HCT116 (cell line): Measurements from ENCODE around the gene FATE1. TPM values are rescaled to one million over a fixed set of nuclear protein-coding genes. Genes with fewer than 3 reads are reported as not detected.

Source experiments
- ATAC-seq: fragments of 200-7000 bp; cut with Tn5 transposase; 2 replicates; pipeline ENCODE4 v1.9.1; 2020; ENCODE audit warnings: mild to moderate bottlenecking, moderate library complexity
- BruUV-seq: library from RNA; stranded (reverse); fragments of 400-500 nt; replicated peaks from 2 replicates; lab custom pipeline; 2021; lab: Mats Ljungman, UMichigan
- CTCF ChIA-PET: fragments of 300-600 bp; sonication (Branson Sonifier 250); formaldehyde crosslinking; loops from one replicate; lab custom pipeline; 2021; ENCODE audit warnings: antibody characterized with exemption; lab: Charles Lee
- POLR2A ChIA-PET: fragments of 300-600, 350-600 bp; sonication (Branson Sonifier 250); formaldehyde crosslinking; loops from one replicate; lab custom pipeline; 2021; ENCODE audit warnings: antibody characterized with exemption; lab: Charles Lee
- RAD21 ChIA-PET, 2 experiments: fragments of 300-600 bp; sonication (Branson Sonifier 250); formaldehyde crosslinking; loops; one replicate each; lab custom pipeline; 2023; ENCODE audit warnings: low total read pairs in 2 of 2; ENCODE audit not compliant: uncharacterized antibody in 2 of 2, unreplicated experiment in 2 of 2, low non-redundant PET in 1 of 2; lab: Charles Lee
- DNase-seq: peaks from one replicate; pipeline ENCODE4 v3.0.0-alpha.2; 2010; ENCODE audit warnings: low read depth, low spot score
- H2AFZ ChIP-seq: fragments of 200-600 bp; shearing (Covaris generic), sonication (generic); 2 replicates; pipeline ENCODE4 v1.6.1; 2017; ENCODE audit warnings: low read depth, mixed run types, mixed read lengths, antibody characterized with exemption, low read length; ENCODE audit not compliant: poor library complexity, severe bottlenecking
- H3K27ac ChIP-seq: 2 replicates; pipeline ENCODE4 v1.5.1; 2012; ENCODE audit warnings: low read depth, low read length
- H3K27me3 ChIP-seq: fragments of 200-600 bp; sonication (generic); 2 replicates; pipeline ENCODE4 v1.6.1; 2016; ENCODE audit warnings: mixed run types, low read length, mixed read lengths; ENCODE audit not compliant: insufficient read depth
- H3K36me3 ChIP-seq, 2 experiments: fragments of 200-500 bp in 1 of 2; fragments of 200-600 bp in 1 of 2; sonication (Bioruptor generic) in 1 of 2; sonication (generic) in 1 of 2; 2 replicates each; pipeline versions ENCODE4 v1.5.1 to v1.6.1; 2014 to 2016; ENCODE audit warnings: low read length in 2 of 2, inconsistent platforms in 1 of 2, mixed read lengths in 1 of 2, mixed run types in 1 of 2; ENCODE audit not compliant: insufficient read depth in 2 of 2, control insufficient read depth in 1 of 2
- H3K4me1 ChIP-seq, 2 experiments: fragments of 200-600 bp in 1 of 2; sonication (generic) in 1 of 2; 2 replicates each; pipeline versions ENCODE4 v1.5.1 to v1.6.1; 2012 to 2017; ENCODE audit warnings: low read length in 2 of 2, inconsistent platforms in 1 of 2, mild to moderate bottlenecking in 1 of 2, mixed read lengths in 1 of 2, mixed run types in 1 of 2, moderate library complexity in 1 of 2; ENCODE audit not compliant: insufficient read depth in 2 of 2, control insufficient read depth in 1 of 2
- H3K4me2 ChIP-seq: fragments of 200-600 bp; sonication (generic); 2 replicates; pipeline ENCODE4 v1.6.1; 2017; ENCODE audit warnings: mixed run types, low read length, mixed read lengths
- H3K4me3 ChIP-seq, 2 experiments: fragments of 200-600 bp in 1 of 2; sonication (generic) in 1 of 2; replicated peaks in 1 of 2; 2 replicates each; pipeline ENCODE4 v1.5.1; 2011 to 2016; ENCODE audit warnings: low read length in 2 of 2, control low read depth in 1 of 2, low read depth in 1 of 2, mild to moderate bottlenecking in 1 of 2, mixed read lengths in 1 of 2, mixed run types in 1 of 2
- H3K79me2 ChIP-seq: fragments of 200-600 bp; sonication (generic); 2 replicates; pipeline ENCODE4 v1.6.1; 2017; ENCODE audit warnings: mild to moderate bottlenecking, mixed run types, low read length, moderate library complexity, mixed read lengths; ENCODE audit not compliant: insufficient read depth
- H3K9ac ChIP-seq: fragments of 200-600 bp; sonication (generic); 2 replicates; pipeline ENCODE4 v1.6.1; 2016; ENCODE audit warnings: low read length, mixed read lengths
- H3K9me2 ChIP-seq: fragments of 200-600 bp; sonication (generic), shearing (Covaris generic); 2 replicates; pipeline ENCODE4 v1.6.1; 2017; ENCODE audit warnings: mixed run types, mild to moderate bottlenecking, moderate library complexity; ENCODE audit not compliant: insufficient read depth
- H3K9me3 ChIP-seq, 2 experiments: fragments of 200-500 bp in 1 of 2; fragments of 200-600 bp in 1 of 2; sonication (Bioruptor generic) in 1 of 2; sonication (generic) in 1 of 2; 2 replicates each; pipeline ENCODE4 v1.6.1; 2014 to 2017; ENCODE audit warnings: low read length in 2 of 2, mixed read lengths in 2 of 2, inconsistent platforms in 1 of 2, low read depth in 1 of 2, mild to moderate bottlenecking in 1 of 2, mixed run types in 1 of 2, moderate library complexity in 1 of 2; ENCODE audit not compliant: control insufficient read depth in 1 of 2, insufficient read depth in 1 of 2
- H4K20me1 ChIP-seq: fragments of 200-600 bp; sonication (generic), shearing (Covaris generic); 2 replicates; pipeline ENCODE4 v1.6.1; 2017; ENCODE audit warnings: mixed run types, mild to moderate bottlenecking, moderate library complexity; ENCODE audit not compliant: insufficient read depth
- CBX3 ChIP-seq: IDR thresholded peaks from 2 replicates; pipeline ENCODE4 v1.6.1; 2012; ENCODE audit warnings: low read depth
- CEBPB ChIP-seq: IDR thresholded peaks from 2 replicates; pipeline ENCODE4 v1.6.1; 2012; ENCODE audit warnings: low read depth
- EZH2phosphoT487 ChIP-seq: fragments of 200-600 bp; IDR thresholded peaks from 2 replicates; pipeline ENCODE4 v1.6.1; 2018; ENCODE audit warnings: antibody characterized with exemption, borderline replicate concordance
- FOSL1 ChIP-seq: IDR thresholded peaks from 2 replicates; pipeline ENCODE4 v1.6.1; 2012; ENCODE audit warnings: low read depth
- POLR2A ChIP-seq: IDR thresholded peaks from 2 replicates; pipeline ENCODE4 v1.7.0; 2011; ENCODE audit warnings: borderline replicate concordance; ENCODE audit not compliant: insufficient read depth, insufficient read length; ENCODE audit errors: extremely low read depth
- RAD21 ChIP-seq: IDR thresholded peaks from 2 replicates; pipeline ENCODE4 v1.6.1; 2012; ENCODE audit warnings: low read depth, mild to moderate bottlenecking
- SIN3A ChIP-seq: IDR thresholded peaks from 2 replicates; pipeline ENCODE4 v1.6.1; 2012; ENCODE audit warnings: low read depth
- SP1 ChIP-seq: IDR thresholded peaks from 2 replicates; pipeline ENCODE4 v1.6.1; 2012; ENCODE audit warnings: low read depth
- SRF ChIP-seq: IDR thresholded peaks from 2 replicates; pipeline ENCODE4 v1.6.1; 2012; ENCODE audit warnings: low read depth
- TCF7L2 ChIP-seq: IDR thresholded peaks from 2 replicates; pipeline ENCODE4 v1.7.0; 2011; ENCODE audit warnings: borderline replicate concordance, inconsistent platforms; ENCODE audit not compliant: insufficient read depth, insufficient read length; ENCODE audit errors: extremely low read depth
- ZFX ChIP-seq: fragments of 450-650 bp; IDR thresholded peaks from 2 replicates; pipeline ENCODE4 v1.6.1; 2017
- ZNF274 ChIP-seq: fragments of 200-500 bp; sonication (Bioruptor generic); IDR thresholded peaks from 2 replicates; pipeline ENCODE4 v1.6.1; 2014; ENCODE audit warnings: mild to moderate bottlenecking, low read depth, low read length, inconsistent platforms
- intact Hi-C: fragments of 100-400 bp; cut with micrococcal nuclease; formaldehyde crosslinking; loops from 2 replicates; pipeline ENCODE4 v1.10.0; 2022
- total RNA-seq: library from RNA; stranded (reverse); gene quantifications from one replicate; pipeline ENCODE4 v1.2.1, GENCODE V29; 2021; ENCODE audit not compliant: unreplicated experiment
- TF ChIP-seq, protein P1 (sequence below): IDR thresholded peaks from 2 replicates; pipeline ENCODE4 v1.6.1; 2011; ENCODE audit warnings: mild to moderate bottlenecking, low read length, moderate library complexity; ENCODE audit not compliant: insufficient replicate concordance; ENCODE audit errors: extremely low read depth
- TF ChIP-seq, protein P2 (sequence below): IDR thresholded peaks from 2 replicates; pipeline ENCODE4 v1.6.1; 2012

Gene FATE1
- total RNA-seq, 1 experiment from 2014 or later: not detected

- H3K36me3 ChIP-seq: no peaks in the 10 kb centered on the region
- CTCF ChIA-PET: no interaction called here
- intact Hi-C loops: no loop called here
- BruUV-seq: no TSS peak
- POLR2A ChIA-PET: no interaction called here
- RAD21 ChIA-PET: no interaction called here
- no peak for ATAC-seq
- TF ChIP-seq SP1 (no peak), CBX3 (no peak), FOSL1 (no peak), TCF7L2 (no peak), SRF (no peak)
- H3K9me3 ChIP-seq: no peaks in the 10 kb centered on the region
- H3K27me3 ChIP-seq: no peaks in the 10 kb centered on the region
- H3K79me2 ChIP-seq: no peaks in the 10 kb centered on the region
- no peak overlapping the region for H3K9ac ChIP-seq
- H3K9me2 ChIP-seq: no peaks in the 10 kb centered on the region
- no peak overlapping the region for H3K4me3 ChIP-seq
- no peak overlapping the region for H2AFZ ChIP-seq
- no peaks in the 10 kb centered on the region for H3K4me1 ChIP-seq
- no peak overlapping the region for H3K27ac ChIP-seq
- no peak overlapping the region for H3K4me2 ChIP-seq
- DNase-seq: no peak
- no peaks in the 10 kb centered on the region for H4K20me1 ChIP-seq
Measured at GRCh38 chrX:151727346-151727745, 11.5 kb downstream of the FATE1 start.

DNA sequence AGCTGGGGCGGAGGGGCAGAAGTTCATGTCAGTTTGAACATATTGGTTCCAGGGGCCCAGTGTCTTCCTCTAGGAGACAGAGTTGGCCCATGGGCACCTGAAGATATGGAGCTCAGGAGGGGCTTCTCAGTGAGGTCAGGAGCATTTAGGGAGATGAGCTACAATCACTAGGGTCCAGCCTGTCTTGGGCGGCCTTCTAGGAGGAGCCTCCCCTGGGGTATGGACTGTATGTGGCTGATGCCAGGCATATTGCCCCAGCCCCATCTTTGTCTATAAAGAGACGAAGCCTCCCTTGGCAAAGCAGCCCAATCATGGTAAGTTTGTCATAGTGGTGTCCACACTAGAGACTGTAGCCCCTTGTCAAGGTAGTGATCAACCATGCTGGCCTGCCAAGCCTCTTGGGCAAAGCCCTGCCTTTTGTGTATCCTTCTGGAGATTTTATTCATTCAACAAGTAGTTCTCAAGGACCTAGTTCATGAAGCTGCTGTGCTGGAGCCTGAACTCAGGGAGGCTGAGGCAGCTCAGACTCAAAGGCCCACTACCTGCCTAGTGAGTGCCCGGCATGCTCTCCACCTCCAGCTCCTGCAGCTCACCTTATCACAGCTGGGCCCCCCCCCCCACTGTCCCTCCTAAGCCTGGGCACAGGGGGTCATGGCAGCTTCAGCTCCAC lies 13.4 kb downstream of the FATE1 start:
- no peaks in the 10 kb centered on the region for H3K36me3 ChIP-seq
- ChIA-PET RAD21 (no interaction called here), CTCF (no interaction called here), POLR2A (no interaction called here)
- DNase-seq: no peak
- H3K9me2 ChIP-seq: no peaks in the 10 kb centered on the region
- no peaks in the 10 kb centered on the region for H3K4me1 ChIP-seq
- H3K27me3 ChIP-seq: 0 out of 2 replicates have a peak, but pooled peaks cover 8% of the 10 kb centered on the region
- BruUV-seq: no TSS peak
- no peak overlapping the region for H3K9ac ChIP-seq
- no peak overlapping the region for H3K27ac ChIP-seq
- H4K20me1 ChIP-seq: no peaks in the 10 kb centered on the region
- H3K9me3 ChIP-seq: no peaks in the 10 kb centered on the region
- no peak for ATAC-seq
- H3K4me2 ChIP-seq: no peak overlapping the region
- no peaks in the 10 kb centered on the region for H3K79me2 ChIP-seq
- no peak overlapping the region for H2AFZ ChIP-seq
- intact Hi-C loops: no loop called here
- no peak overlapping the region for H3K4me3 ChIP-seq
- no peak for TF ChIP-seq SP1
- TF ChIP-seq, protein P1, sequence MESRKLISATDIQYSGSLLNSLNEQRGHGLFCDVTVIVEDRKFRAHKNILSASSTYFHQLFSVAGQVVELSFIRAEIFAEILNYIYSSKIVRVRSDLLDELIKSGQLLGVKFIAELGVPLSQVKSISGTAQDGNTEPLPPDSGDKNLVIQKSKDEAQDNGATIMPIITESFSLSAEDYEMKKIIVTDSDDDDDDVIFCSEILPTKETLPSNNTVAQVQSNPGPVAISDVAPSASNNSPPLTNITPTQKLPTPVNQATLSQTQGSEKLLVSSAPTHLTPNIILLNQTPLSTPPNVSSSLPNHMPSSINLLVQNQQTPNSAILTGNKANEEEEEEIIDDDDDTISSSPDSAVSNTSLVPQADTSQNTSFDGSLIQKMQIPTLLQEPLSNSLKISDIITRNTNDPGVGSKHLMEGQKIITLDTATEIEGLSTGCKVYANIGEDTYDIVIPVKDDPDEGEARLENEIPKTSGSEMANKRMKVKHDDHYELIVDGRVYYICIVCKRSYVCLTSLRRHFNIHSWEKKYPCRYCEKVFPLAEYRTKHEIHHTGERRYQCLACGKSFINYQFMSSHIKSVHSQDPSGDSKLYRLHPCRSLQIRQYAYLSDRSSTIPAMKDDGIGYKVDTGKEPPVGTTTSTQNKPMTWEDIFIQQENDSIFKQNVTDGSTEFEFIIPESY: no peak
- no peak for TF ChIP-seq CEBPB
- TF ChIP-seq, protein P2, sequence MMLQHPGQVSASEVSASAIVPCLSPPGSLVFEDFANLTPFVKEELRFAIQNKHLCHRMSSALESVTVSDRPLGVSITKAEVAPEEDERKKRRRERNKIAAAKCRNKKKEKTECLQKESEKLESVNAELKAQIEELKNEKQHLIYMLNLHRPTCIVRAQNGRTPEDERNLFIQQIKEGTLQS: no peak
- no peak for TF ChIP-seq ZFX
- TF ChIP-seq POLR2A: no peak
- TF ChIP-seq ZNF274: no peak
- no peak for TF ChIP-seq SIN3A
- TF ChIP-seq RAD21: no peak
- no peak for TF ChIP-seq EZH2phosphoT487
